Measurements from ENCODE around the gene ITPR1. TPM values are rescaled to one million over a fixed set of nuclear protein-coding genes. Genes with fewer than 3 reads are reported as not detected.
A peak's percentile ranks its signal among the peaks of the same experiment; 100 is the strongest.

Gene ITPR1
- total and polyA plus RNA-seq, 3 experiments from 2014 or later = 14.9 to 85.8 (median 82.6) TPM

- H3K4me1 ChIP-seq (ENCODE audit: insufficient read depth, low read length) = no peaks in the 10 kb centered on the region
- no peaks in the 10 kb centered on the region for H3K9me3 ChIP-seq (ENCODE audit: low read length)
- no peaks in the 10 kb centered on the region for H3K27me3 ChIP-seq (ENCODE audit: insufficient read depth, low read length, poor library complexity, severe bottlenecking)
- no peak overlapping the region for H3K27ac Mint-ChIP-seq
- H3K36me3 Mint-ChIP-seq = peaks cover 20 to 85% (median 28%) of the 10 kb centered on the region in 3 donors
- H3K4me1 Mint-ChIP-seq = no peaks in the 10 kb centered on the region
- DNase-seq = no peak
- no peak overlapping the region for H3K4me3 ChIP-seq (ENCODE audit: low read length)
- CTCF ChIA-PET = interaction anchor here (0.8 kb wide), 1 partner anchor 15 kb away, joined by 3 read pairs; no protein-coding TSS in a partner anchor
- H3K9me3 Mint-ChIP-seq = no peaks in the 10 kb centered on the region
- no peaks in the 10 kb centered on the region for H3K27me3 Mint-ChIP-seq
- no peak overlapping the region for H3K4me3 Mint-ChIP-seq
- peaks cover 23% of the 10 kb centered on the region for H3K36me3 ChIP-seq (ENCODE audit: insufficient read depth, low read length)
- H3K27ac ChIP-seq (ENCODE audit: low read depth, low read length) = no peak overlapping the region
- POLR2A ChIA-PET = no interaction called here
These were observed 203.1 kb downstream of the ITPR1 start for GRCh38 chr3:4696266-4696665.

GRCh38 chr3:4698125-4698821 is 205.1 kb downstream of the ITPR1 start:
- H3K9me3 Mint-ChIP-seq = no peaks in the 10 kb centered on the region
- POLR2A ChIA-PET = no interaction called here
- H3K27ac Mint-ChIP-seq = no peak overlapping the region
- CTCF ChIA-PET = no interaction called here
- H3K4me3 Mint-ChIP-seq = no peak overlapping the region
- no peaks in the 10 kb centered on the region for H3K27me3 Mint-ChIP-seq
- peaks cover 23% of the 10 kb centered on the region for H3K36me3 ChIP-seq (ENCODE audit: insufficient read depth, low read length)
- H3K4me1 ChIP-seq (ENCODE audit: insufficient read depth, low read length) = no peaks in the 10 kb centered on the region
- no peaks in the 10 kb centered on the region for H3K27me3 ChIP-seq (ENCODE audit: insufficient read depth, low read length, poor library complexity, severe bottlenecking)
- no peaks in the 10 kb centered on the region for H3K4me1 Mint-ChIP-seq
- no peak for DNase-seq
- H3K27ac ChIP-seq (ENCODE audit: low read depth, low read length) = no peak overlapping the region
- no peaks in the 10 kb centered on the region for H3K9me3 ChIP-seq (ENCODE audit: low read length)
- H3K36me3 Mint-ChIP-seq = peaks cover 13 to 89% (median 27%) of the 10 kb centered on the region in 3 donors
- H3K4me3 ChIP-seq (ENCODE audit: low read length) = no peak overlapping the region

- POLR2A ChIA-PET = no interaction called here
- H3K4me1 ChIP-seq (ENCODE audit: insufficient read depth, low read length) = no peaks in the 10 kb centered on the region
- H3K27me3 Mint-ChIP-seq = no peaks in the 10 kb centered on the region
- no peak overlapping the region for H3K27ac ChIP-seq (ENCODE audit: low read depth, low read length)
- H3K9me3 Mint-ChIP-seq = no peaks in the 10 kb centered on the region
- H3K36me3 ChIP-seq (ENCODE audit: insufficient read depth, low read length) = peaks cover 23% of the 10 kb centered on the region
- H3K4me1 Mint-ChIP-seq = peaks cover 0 to 2% (median 0%) of the 10 kb centered on the region in 3 donors
- H3K27ac Mint-ChIP-seq = peak overlapping the region in 1 of 8 donors; percentile 47
- H3K9me3 ChIP-seq (ENCODE audit: low read length) = no peaks in the 10 kb centered on the region
- H3K36me3 Mint-ChIP-seq = peaks cover 31 to 91% (median 41%) of the 10 kb centered on the region in 3 donors
- no peaks in the 10 kb centered on the region for H3K27me3 ChIP-seq (ENCODE audit: insufficient read depth, low read length, poor library complexity, severe bottlenecking)
- CTCF ChIA-PET = interaction anchor here (1.2 to 1.6 kb wide), 3 partner anchors 8 to 354 kb away, joined by 3 to 6 read pairs (median 4); no protein-coding TSS in a partner anchor
- H3K4me3 ChIP-seq (ENCODE audit: low read length) = no peak overlapping the region
- DNase-seq = no peak
- no peak overlapping the region for H3K4me3 Mint-ChIP-seq
These were observed 209.9 kb downstream of the ITPR1 start for GRCh38 chr3:4703054-4703480.

GRCh38 chr3:4704552-4704951 is 211.4 kb downstream of the ITPR1 start:
- Histone ChIP-seq H3K4me1 (ENCODE audit: insufficient read depth, low read length) (no peaks in the 10 kb centered on the region), H3K36me3 (ENCODE audit: insufficient read depth, low read length) (peaks cover 20% of the 10 kb centered on the region), H3K4me3 (ENCODE audit: low read length) (no peak overlapping the region), H3K9me3 (ENCODE audit: low read length) (no peaks in the 10 kb centered on the region), H3K27me3 (ENCODE audit: insufficient read depth, low read length, poor library complexity, severe bottlenecking) (no peaks in the 10 kb centered on the region), H3K27ac (ENCODE audit: low read depth, low read length) (no peak overlapping the region)
- POLR2A ChIA-PET = no interaction called here
- DNase-seq = no peak
- H3K4me3 Mint-ChIP-seq = no peak overlapping the region
- H3K27ac Mint-ChIP-seq = peak overlapping the region in 3 of 8 donors; percentile 9 to 38 (median 26)
- no peaks in the 10 kb centered on the region for H3K9me3 Mint-ChIP-seq
- H3K4me1 Mint-ChIP-seq = peaks cover 0 to 2% (median 0%) of the 10 kb centered on the region in 3 donors
- H3K36me3 Mint-ChIP-seq = peaks cover 31 to 89% (median 39%) of the 10 kb centered on the region in 3 donors
- no peaks in the 10 kb centered on the region for H3K27me3 Mint-ChIP-seq
- CTCF ChIA-PET = no interaction called here

GRCh38 chr3:4707324-4707723 is 214.2 kb downstream of the ITPR1 start:
- Histone ChIP-seq H3K27ac (ENCODE audit: low read depth, low read length) (no peak overlapping the region), H3K36me3 (ENCODE audit: insufficient read depth, low read length) (peaks cover 19% of the 10 kb centered on the region), H3K4me1 (ENCODE audit: insufficient read depth, low read length) (no peaks in the 10 kb centered on the region), H3K9me3 (ENCODE audit: low read length) (no peaks in the 10 kb centered on the region), H3K27me3 (ENCODE audit: insufficient read depth, low read length, poor library complexity, severe bottlenecking) (no peaks in the 10 kb centered on the region), H3K4me3 (ENCODE audit: low read length) (no peak overlapping the region)
- Mint-ChIP-seq H3K4me1 (peaks cover 0 to 2% (median 0%) of the 10 kb centered on the region in 3 donors), H3K36me3 (peaks cover 23 to 83% (median 33%) of the 10 kb centered on the region in 3 donors), H3K27me3 (no peaks in the 10 kb centered on the region), H3K9me3 (no peaks in the 10 kb centered on the region), H3K4me3 (no peak overlapping the region), H3K27ac (peak overlapping the region in 3 of 8 donors; percentile 27 to 68 (median 50))
- CTCF ChIA-PET = interaction anchor here (1.3 kb wide), 1 partner anchor 115 kb away, joined by 3 read pairs; no protein-coding TSS in a partner anchor
- DNase-seq = no peak
- POLR2A ChIA-PET = no interaction called here

GRCh38 chr3:4708230-4708629 is 215.1 kb downstream of the ITPR1 start:
- DNase-seq = no peak
- ChIA-PET POLR2A (no interaction called here), CTCF (interaction anchor here (0.9 to 1.0 kb wide), 2 partner anchors 273 to 350 kb away, joined by 3 read pairs; no protein-coding TSS in a partner anchor)
- Mint-ChIP-seq H3K4me3 (no peak overlapping the region), H3K36me3 (peaks cover 22 to 82% (median 30%) of the 10 kb centered on the region in 3 donors), H3K9me3 (no peaks in the 10 kb centered on the region), H3K27me3 (no peaks in the 10 kb centered on the region), H3K27ac (no peak overlapping the region), H3K4me1 (peaks cover 0 to 2% (median 0%) of the 10 kb centered on the region in 3 donors)
- H3K4me3 ChIP-seq (ENCODE audit: low read length) = no peak overlapping the region
- H3K27me3 ChIP-seq (ENCODE audit: insufficient read depth, low read length, poor library complexity, severe bottlenecking) = no peaks in the 10 kb centered on the region
- H3K9me3 ChIP-seq (ENCODE audit: low read length) = no peaks in the 10 kb centered on the region
- no peaks in the 10 kb centered on the region for H3K4me1 ChIP-seq (ENCODE audit: insufficient read depth, low read length)
- H3K36me3 ChIP-seq (ENCODE audit: insufficient read depth, low read length) = peaks cover 23% of the 10 kb centered on the region
- H3K27ac ChIP-seq (ENCODE audit: low read depth, low read length) = no peak overlapping the region

GRCh38 chr3:4709341-4709740 is 216.2 kb downstream of the ITPR1 start:
- H3K36me3 Mint-ChIP-seq = peaks cover 15 to 84% (median 27%) of the 10 kb centered on the region in 3 donors
- H3K9me3 ChIP-seq (ENCODE audit: low read length) = no peaks in the 10 kb centered on the region
- POLR2A ChIA-PET = no interaction called here
- H3K4me1 ChIP-seq (ENCODE audit: insufficient read depth, low read length) = no peaks in the 10 kb centered on the region
- H3K4me3 ChIP-seq (ENCODE audit: low read length) = no peak overlapping the region
- H3K27me3 Mint-ChIP-seq = no peaks in the 10 kb centered on the region
- no peaks in the 10 kb centered on the region for H3K9me3 Mint-ChIP-seq
- H3K27ac Mint-ChIP-seq = peak overlapping the region in 3 of 8 donors; percentile 18 to 61 (median 48)
- no peak overlapping the region for H3K4me3 Mint-ChIP-seq
- DNase-seq = no peak
- CTCF ChIA-PET = interaction anchor here (1.3 to 4.5 kb wide), 3 partner anchors 267 to 350 kb away, joined by 3 to 103 read pairs (median 95); no protein-coding TSS in a partner anchor
- H3K27ac ChIP-seq (ENCODE audit: low read depth, low read length) = no peak overlapping the region
- H3K27me3 ChIP-seq (ENCODE audit: insufficient read depth, low read length, poor library complexity, severe bottlenecking) = no peaks in the 10 kb centered on the region
- peaks cover 0 to 2% (median 0%) of the 10 kb centered on the region in 3 donors for H3K4me1 Mint-ChIP-seq
- H3K36me3 ChIP-seq (ENCODE audit: insufficient read depth, low read length) = peaks cover 21% of the 10 kb centered on the region

- H3K4me3 Mint-ChIP-seq = no peak overlapping the region
- H3K27ac ChIP-seq (ENCODE audit: low read depth, low read length) = no peak overlapping the region
- POLR2A ChIA-PET = no interaction called here
- H3K36me3 Mint-ChIP-seq = peaks cover 15 to 84% (median 31%) of the 10 kb centered on the region in 3 donors
- H3K4me1 Mint-ChIP-seq = no peaks in the 10 kb centered on the region
- no peaks in the 10 kb centered on the region for H3K27me3 ChIP-seq (ENCODE audit: insufficient read depth, low read length, poor library complexity, severe bottlenecking)
- no peaks in the 10 kb centered on the region for H3K4me1 ChIP-seq (ENCODE audit: insufficient read depth, low read length)
- no peak overlapping the region for H3K4me3 ChIP-seq (ENCODE audit: low read length)
- H3K27ac Mint-ChIP-seq = peak overlapping the region in 2 of 8 donors; percentile 28 to 93
- no peaks in the 10 kb centered on the region for H3K27me3 Mint-ChIP-seq
- H3K9me3 ChIP-seq (ENCODE audit: low read length) = no peaks in the 10 kb centered on the region
- CTCF ChIA-PET = interaction anchor here (1.3 to 4.5 kb wide), 6 partner anchors 9 to 353 kb away, joined by 3 to 103 read pairs (median 8); no protein-coding TSS in a partner anchor
- H3K9me3 Mint-ChIP-seq = no peaks in the 10 kb centered on the region
- H3K36me3 ChIP-seq (ENCODE audit: insufficient read depth, low read length) = peaks cover 21% of the 10 kb centered on the region
- no peak for DNase-seq
These were observed 217.0 kb downstream of the ITPR1 start for GRCh38 chr3:4710191-4710590.

Data from CD8-positive, alpha-beta memory T cell (primary cell).